Stomach (tissue), 9 donors: ENCODE results near the gene BMP10. TPM values are rescaled to one million over a fixed set of nuclear protein-coding genes. Genes with fewer than 3 reads are reported as not detected.
A peak's percentile ranks its signal among the peaks of the same experiment; 100 is the strongest.

ENCODE experiments used
- DNase-seq, 2 donors: peaks; one replicate each; pipeline versions ENCODE4 v3.0.0 to v3.0.0-alpha.2; 2013 to 2019
- H3K27ac ChIP-seq, 5 donors: fragments of 200-600 bp in 4 of 5; sonication (generic) in 4 of 5; one replicate each; pipeline ENCODE4 v1.5.1; 2013 to 2019; ENCODE audit warnings: mild to moderate bottlenecking in 1 of 5, moderate library complexity in 1 of 5
- H3K27me3 ChIP-seq, 3 donors: fragments of 200-600 bp; sonication (generic); one replicate each; pipeline ENCODE4 v1.5.1; 2017 to 2019; ENCODE audit warnings: mixed run types in 1 of 3
- H3K36me3 ChIP-seq, 4 donors: fragments of 200-600 bp; sonication (generic); 1 replicate in 3 of 4; 2 replicates in 1 of 4; pipeline ENCODE4 v1.5.1; 2016 to 2019
- H3K4me1 ChIP-seq, 4 donors: fragments of 200-600 bp; sonication (generic); one replicate each; pipeline ENCODE4 v1.5.1; 2016 to 2019
- H3K4me3 ChIP-seq, 4 donors: fragments of 200-600 bp; sonication (generic) in 3 of 4; one replicate each; pipeline ENCODE4 v1.5.1; 2016 to 2019; ENCODE audit warnings: mild to moderate bottlenecking in 1 of 4
- H3K9me3 ChIP-seq, 4 donors: fragments of 200-600 bp; sonication (generic); one replicate each; pipeline ENCODE4 v1.5.1; 2016 to 2019
- EP300 ChIP-seq: sonication (generic); formaldehyde crosslinking; IDR thresholded peaks from one replicate; pipeline ENCODE4 v1.6.1; 2017; ENCODE audit warnings: antibody characterized with exemption
- POLR2A ChIP-seq, 4 donors: fragments of 450-650 bp; IDR thresholded peaks; one replicate each; pipeline ENCODE4 v1.6.1; 2016; ENCODE audit warnings: antibody characterized with exemption in 4 of 4, control low read depth in 2 of 4, mild to moderate bottlenecking in 1 of 4, moderate library complexity in 1 of 4
- POLR2AphosphoS5 ChIP-seq, 3 donors: sonication (generic); formaldehyde crosslinking; IDR thresholded peaks; one replicate each; pipeline ENCODE4 v1.6.1; 2016; ENCODE audit warnings: antibody characterized with exemption in 3 of 3
- WGBS, 5 donors: extraction: QIAGEN DNeasy Blood & Tissue Kit in 3 of 5; methylation state at CpG; one replicate each; pipeline versions ENCODE4 v1.1.5 to v1.1.7; 2013 to 2018; 5-methylcytosine and 5-hydroxymethylcytosine counted together
- intact Hi-C: fragments of 100-400 bp; cut with DNase I; formaldehyde crosslinking; loops from one replicate; pipeline ENCODE4 v1.15.1; 2023; ENCODE audit warnings: low total_unique reads
- polyA plus RNA-seq, 3 donors: library from polyadenylated mRNA; stranded (reverse); fragments of 200-250 nt; gene quantifications; one replicate each; pipeline ENCODE4 v1.2.3, GENCODE V29; 2013
- total RNA-seq, 5 donors: library from RNA; depleted of rRNA; stranded (reverse); fragments of >200 nt; gene quantifications; one replicate each; pipeline versions ENCODE4 v1.1.0 to v1.2.3, GENCODE V29; 2014 to 2016
- TF ChIP-seq, protein P1 (sequence below), 7 experiments: fragments of 450-650 bp in 4 of 7; fragments of 200-600 bp in 3 of 7; sonication (generic) in 3 of 7; IDR thresholded peaks; one replicate each; pipeline ENCODE4 v1.5.1; 2016 to 2019; ENCODE audit warnings: antibody characterized with exemption in 7 of 7, control low read depth in 2 of 7, mild to moderate bottlenecking in 1 of 7
- donor health status: healthy with polysubstance abuse.
- donor health status: Bipolar disorder and iron deficiency.
- donor health status: healthy.

The BMP10 gene
- total and polyA plus RNA-seq, 8 donors, result 0.37 TPM; not detected in 7

- Histone ChIP-seq H3K27me3 (no peaks in the 10 kb centered on the region), H3K4me3 (peak overlapping the region in 1 of 4 donors; percentile 18), H3K9me3 (no peaks in the 10 kb centered on the region), H3K4me1 (peaks cover 37 to 56% (median 42%) of the 10 kb centered on the region in 4 donors), H3K27ac (peak overlapping the region; percentile 68 to 83 (median 77)), H3K36me3 (peaks cover 0 to 7% (median under 1%) of the 10 kb centered on the region in 4 donors)
- TF ChIP-seq EP300 (no peak), POLR2A (IDR thresholded peaks at IDR 0.05) (no peak), POLR2AphosphoS5 (IDR thresholded peaks at IDR 0.05) (peak; percentile 88 to 97 (median 90))
- TF ChIP-seq, protein P1, sequence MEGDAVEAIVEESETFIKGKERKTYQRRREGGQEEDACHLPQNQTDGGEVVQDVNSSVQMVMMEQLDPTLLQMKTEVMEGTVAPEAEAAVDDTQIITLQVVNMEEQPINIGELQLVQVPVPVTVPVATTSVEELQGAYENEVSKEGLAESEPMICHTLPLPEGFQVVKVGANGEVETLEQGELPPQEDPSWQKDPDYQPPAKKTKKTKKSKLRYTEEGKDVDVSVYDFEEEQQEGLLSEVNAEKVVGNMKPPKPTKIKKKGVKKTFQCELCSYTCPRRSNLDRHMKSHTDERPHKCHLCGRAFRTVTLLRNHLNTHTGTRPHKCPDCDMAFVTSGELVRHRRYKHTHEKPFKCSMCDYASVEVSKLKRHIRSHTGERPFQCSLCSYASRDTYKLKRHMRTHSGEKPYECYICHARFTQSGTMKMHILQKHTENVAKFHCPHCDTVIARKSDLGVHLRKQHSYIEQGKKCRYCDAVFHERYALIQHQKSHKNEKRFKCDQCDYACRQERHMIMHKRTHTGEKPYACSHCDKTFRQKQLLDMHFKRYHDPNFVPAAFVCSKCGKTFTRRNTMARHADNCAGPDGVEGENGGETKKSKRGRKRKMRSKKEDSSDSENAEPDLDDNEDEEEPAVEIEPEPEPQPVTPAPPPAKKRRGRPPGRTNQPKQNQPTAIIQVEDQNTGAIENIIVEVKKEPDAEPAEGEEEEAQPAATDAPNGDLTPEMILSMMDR (IDR thresholded peaks at IDR 0.05), result no peak
- WGBS, 5 donors, result 2 to 4% (median 4%) methylated on average over 6 to 10 of the region's 10 CpGs
- intact Hi-C loops, result no loop called here
- peak; percentile 94 to 96 for DNase-seq
These were observed 42.1 kb downstream of the BMP10 start for GRCh38 chr2:68828887-68829708.

- WGBS, 5 donors, result 75 to 100% (median 95%) methylated on average over 4 of the region's 4 CpGs
- peaks cover 37 to 50% (median 41%) of the 10 kb centered on the region in 4 donors for H3K4me1 ChIP-seq
- H3K4me3 ChIP-seq, result no peak overlapping the region
- H3K36me3 ChIP-seq, result peaks cover 0 to 21% (median 12%) of the 10 kb centered on the region in 4 donors
- DNase-seq, result no peak
- H3K27me3 ChIP-seq, result no peaks in the 10 kb centered on the region
- H3K27ac ChIP-seq, result peak overlapping the region in 1 of 5 donors; percentile 83
- TF ChIP-seq, protein P1 (IDR thresholded peaks at IDR 0.05), result no peak
- TF ChIP-seq POLR2A (IDR thresholded peaks at IDR 0.05) (no peak), EP300 (no peak), POLR2AphosphoS5 (IDR thresholded peaks at IDR 0.05) (no peak)
- no peaks in the 10 kb centered on the region for H3K9me3 ChIP-seq
- intact Hi-C loops, result no loop called here
These were observed 43.5 kb downstream of the BMP10 start for GRCh38 chr2:68827666-68828065.

GRCh38 chr2:68825866-68826265, 45.3 kb downstream of the BMP10 start:
- no peak overlapping the region for H3K4me3 ChIP-seq
- 85 to 89% (median 88%) methylated on average over 5 of the region's 5 CpGs for WGBS, 5 donors
- H3K4me1 ChIP-seq, result peaks cover 21 to 32% (median 26%) of the 10 kb centered on the region in 4 donors
- no peak for TF ChIP-seq POLR2A (IDR thresholded peaks at IDR 0.05)
- H3K36me3 ChIP-seq, result peaks cover 0 to 35% (median 19%) of the 10 kb centered on the region in 4 donors
- intact Hi-C loops, result no loop called here
- H3K27me3 ChIP-seq, result no peaks in the 10 kb centered on the region
- no peaks in the 10 kb centered on the region for H3K9me3 ChIP-seq
- H3K27ac ChIP-seq, result no peak overlapping the region
- no peak for DNase-seq

- no peak overlapping the region for H3K27ac ChIP-seq
- peaks cover 16 to 22% (median 17%) of the 10 kb centered on the region in 4 donors for H3K4me1 ChIP-seq
- no peaks in the 10 kb centered on the region for H3K9me3 ChIP-seq
- peaks cover 0 to 35% (median 21%) of the 10 kb centered on the region in 4 donors for H3K36me3 ChIP-seq
- no peak for TF ChIP-seq EP300
- TF ChIP-seq, protein P1 (IDR thresholded peaks at IDR 0.05), result no peak
- TF ChIP-seq POLR2AphosphoS5 (IDR thresholded peaks at IDR 0.05), result no peak
- no peak for TF ChIP-seq POLR2A (IDR thresholded peaks at IDR 0.05)
- H3K27me3 ChIP-seq, result no peaks in the 10 kb centered on the region
- 42 to 63% (median 54%) methylated on average over 2 of the region's 2 CpGs for WGBS, 5 donors
- DNase-seq, result no peak
- H3K4me3 ChIP-seq, result no peak overlapping the region
- intact Hi-C loops, result no loop called here
These were observed 46.4 kb downstream of the BMP10 start for GRCh38 chr2:68824831-68825230.
